ENCODE measurements around the gene MICAL2. TPM values are rescaled to one million over a fixed set of nuclear protein-coding genes. Genes with fewer than 3 reads are reported as not detected.
A peak's percentile ranks its signal among the peaks of the same experiment; 100 is the strongest.

The MICAL2 gene
- total RNA-seq, 1 donor, result 156 TPM

GRCh38 chr11:12170501-12170900, 60.1 kb downstream of the MICAL2 start:
- H3K4me1 ChIP-seq (ENCODE audit: insufficient read depth, low read length), result peaks cover 84% of the 10 kb centered on the region
- H2AFZ ChIP-seq (ENCODE audit: low read length), result no peak overlapping the region
- no peaks in the 10 kb centered on the region for H3K27me3 ChIP-seq (ENCODE audit: insufficient read depth, low read length)
- peak overlapping the region; percentile 43 for H3K4me2 ChIP-seq (ENCODE audit: insufficient read depth, low read length)
- no peak overlapping the region for H3K4me3 ChIP-seq (ENCODE audit: insufficient read depth, low read length)
- no peak for DNase-seq (ENCODE audit: insufficient read length, low spot score, missing footprints)
- peak overlapping the region; percentile 96 for H3K27ac ChIP-seq (ENCODE audit: low read depth, low read length)
- H3K79me2 ChIP-seq (ENCODE audit: insufficient read depth, low read length), result peaks cover 82% of the 10 kb centered on the region
- no peak for TF ChIP-seq CTCF (IDR thresholded peaks at IDR 0.05; ENCODE audit: extremely low read depth, low read depth, low read length)
- H4K20me1 ChIP-seq (ENCODE audit: insufficient read depth, low read length), result no peaks in the 10 kb centered on the region
- peaks cover 62% of the 10 kb centered on the region for H3K36me3 ChIP-seq (ENCODE audit: insufficient read depth, low read length)
- no peaks in the 10 kb centered on the region for H3K9me3 ChIP-seq (ENCODE audit: low read depth, low read length)

- no peak overlapping the region for H3K4me3 ChIP-seq (ENCODE audit: insufficient read depth, low read length)
- peaks cover 80% of the 10 kb centered on the region for H3K79me2 ChIP-seq (ENCODE audit: insufficient read depth, low read length)
- peak overlapping the region; percentile 43 for H3K4me2 ChIP-seq (ENCODE audit: insufficient read depth, low read length)
- no peak for TF ChIP-seq CTCF (IDR thresholded peaks at IDR 0.05; ENCODE audit: extremely low read depth, low read depth, low read length)
- DNase-seq (ENCODE audit: insufficient read length, low spot score, missing footprints), result no peak
- no peaks in the 10 kb centered on the region for H3K9me3 ChIP-seq (ENCODE audit: low read depth, low read length)
- peaks cover 57% of the 10 kb centered on the region for H3K36me3 ChIP-seq (ENCODE audit: insufficient read depth, low read length)
- H3K27me3 ChIP-seq (ENCODE audit: insufficient read depth, low read length), result no peaks in the 10 kb centered on the region
- H2AFZ ChIP-seq (ENCODE audit: low read length), result no peak overlapping the region
- peaks cover 85% of the 10 kb centered on the region for H3K4me1 ChIP-seq (ENCODE audit: insufficient read depth, low read length)
- no peaks in the 10 kb centered on the region for H4K20me1 ChIP-seq (ENCODE audit: insufficient read depth, low read length)
- H3K27ac ChIP-seq (ENCODE audit: low read depth, low read length), result peak overlapping the region; percentile 96
Measured at GRCh38 chr11:12170984-12171383, 60.6 kb downstream of the MICAL2 start.

GRCh38 chr11:12171921-12172320, 61.5 kb downstream of the MICAL2 start:
- no peak overlapping the region for H3K4me2 ChIP-seq (ENCODE audit: insufficient read depth, low read length)
- no peak for TF ChIP-seq CTCF (IDR thresholded peaks at IDR 0.05; ENCODE audit: extremely low read depth, low read depth, low read length)
- no peak overlapping the region for H2AFZ ChIP-seq (ENCODE audit: low read length)
- no peaks in the 10 kb centered on the region for H3K9me3 ChIP-seq (ENCODE audit: low read depth, low read length)
- peak overlapping the region; percentile 96 for H3K27ac ChIP-seq (ENCODE audit: low read depth, low read length)
- peaks cover 85% of the 10 kb centered on the region for H3K4me1 ChIP-seq (ENCODE audit: insufficient read depth, low read length)
- H3K27me3 ChIP-seq (ENCODE audit: insufficient read depth, low read length), result no peaks in the 10 kb centered on the region
- peaks cover 52% of the 10 kb centered on the region for H3K36me3 ChIP-seq (ENCODE audit: insufficient read depth, low read length)
- peaks cover 78% of the 10 kb centered on the region for H3K79me2 ChIP-seq (ENCODE audit: insufficient read depth, low read length)
- no peak overlapping the region for H3K4me3 ChIP-seq (ENCODE audit: insufficient read depth, low read length)
- no peaks in the 10 kb centered on the region for H4K20me1 ChIP-seq (ENCODE audit: insufficient read depth, low read length)
- no peak for DNase-seq (ENCODE audit: insufficient read length, low spot score, missing footprints)

GRCh38 chr11:12172493-12173013, 62.2 kb downstream of the MICAL2 start:
- H2AFZ ChIP-seq (ENCODE audit: low read length), result no peak overlapping the region
- peaks cover 79% of the 10 kb centered on the region for H3K79me2 ChIP-seq (ENCODE audit: insufficient read depth, low read length)
- TF ChIP-seq CTCF (IDR thresholded peaks at IDR 0.05; ENCODE audit: extremely low read depth, low read depth, low read length), result no peak
- H4K20me1 ChIP-seq (ENCODE audit: insufficient read depth, low read length), result no peaks in the 10 kb centered on the region
- H3K9me3 ChIP-seq (ENCODE audit: low read depth, low read length), result no peaks in the 10 kb centered on the region
- no peak for DNase-seq (ENCODE audit: insufficient read length, low spot score, missing footprints)
- no peak overlapping the region for H3K4me3 ChIP-seq (ENCODE audit: insufficient read depth, low read length)
- H3K4me2 ChIP-seq (ENCODE audit: insufficient read depth, low read length), result no peak overlapping the region
- H3K36me3 ChIP-seq (ENCODE audit: insufficient read depth, low read length), result peaks cover 51% of the 10 kb centered on the region
- peak overlapping the region; percentile 96 for H3K27ac ChIP-seq (ENCODE audit: low read depth, low read length)
- H3K4me1 ChIP-seq (ENCODE audit: insufficient read depth, low read length), result peaks cover 85% of the 10 kb centered on the region
- no peaks in the 10 kb centered on the region for H3K27me3 ChIP-seq (ENCODE audit: insufficient read depth, low read length)

Data from osteoblast (primary cell).